ENCODE results near the gene CAMTA1. TPM values are rescaled to one million over a fixed set of nuclear protein-coding genes. Genes with fewer than 3 reads are reported as not detected.

The CAMTA1 gene
- total RNA-seq, 1 donor: 71.6 TPM

- Histone ChIP-seq H3K4me3 (ENCODE audit: low read length) (no peak overlapping the region), H3K9me3 (ENCODE audit: low read depth, low read length) (no peaks in the 10 kb centered on the region), H3K27me3 (ENCODE audit: insufficient read depth, low read length) (no peaks in the 10 kb centered on the region), H3K4me1 (ENCODE audit: insufficient read depth, low read length) (no peaks in the 10 kb centered on the region)
Observed at GRCh38 chr1:7611421-7612010, 826.3 kb downstream of the CAMTA1 start.

GRCh38 chr1:7613106-7613850, 828.0 kb downstream of the CAMTA1 start:
- Histone ChIP-seq H3K27me3 (ENCODE audit: insufficient read depth, low read length) (no peaks in the 10 kb centered on the region), H3K4me1 (ENCODE audit: insufficient read depth, low read length) (no peaks in the 10 kb centered on the region), H3K4me3 (ENCODE audit: low read length) (no peak overlapping the region), H3K9me3 (ENCODE audit: low read depth, low read length) (no peaks in the 10 kb centered on the region)

DNA sequence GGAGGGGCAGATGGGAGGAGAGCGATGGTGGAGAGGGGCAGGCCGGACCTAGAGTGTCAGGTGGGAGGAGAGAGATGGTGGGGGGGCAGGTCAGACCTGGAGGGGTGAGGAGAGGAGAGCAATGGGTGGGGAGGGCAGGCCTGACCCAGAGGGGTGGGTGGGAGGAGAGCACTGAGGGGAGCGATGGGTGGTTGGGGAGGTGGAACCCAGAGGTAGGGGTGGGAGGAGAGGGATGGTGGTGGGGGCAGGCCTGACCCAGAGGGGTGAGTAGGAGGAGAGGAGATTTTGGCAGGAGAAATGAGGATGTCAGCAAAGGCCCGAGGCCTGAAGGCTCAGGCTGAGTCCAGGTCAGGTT, 828.6 kb downstream of the CAMTA1 start:
- Histone ChIP-seq H3K9me3 (ENCODE audit: low read depth, low read length) (no peaks in the 10 kb centered on the region), H3K4me1 (ENCODE audit: insufficient read depth, low read length) (no peaks in the 10 kb centered on the region), H3K27me3 (ENCODE audit: insufficient read depth, low read length) (no peaks in the 10 kb centered on the region), H3K4me3 (ENCODE audit: low read length) (no peak overlapping the region)

DNA sequence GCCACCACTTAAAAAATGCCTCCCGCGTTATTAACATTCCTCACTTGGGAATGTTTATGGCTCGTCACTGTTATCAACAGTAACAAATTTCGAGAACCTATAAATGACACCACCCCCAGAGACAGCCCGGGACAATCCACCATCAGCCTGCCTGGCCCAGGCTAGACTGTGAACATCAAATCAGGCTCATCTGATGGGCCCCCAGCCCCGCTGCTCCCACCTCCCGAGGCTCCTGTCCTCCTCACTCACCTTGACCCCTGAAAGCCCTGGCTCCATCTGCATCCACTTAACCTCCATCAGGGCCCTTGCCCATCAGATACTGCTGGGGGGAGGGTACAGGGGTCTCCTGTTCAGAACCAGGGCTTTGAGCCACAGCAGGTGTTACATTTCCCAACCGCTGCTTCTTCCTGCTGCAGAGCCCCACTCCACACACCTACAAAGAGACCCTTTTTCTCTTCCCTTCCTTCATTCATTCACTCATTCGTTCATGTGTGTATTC, 829.4 kb downstream of the CAMTA1 start:
- Histone ChIP-seq H3K4me3 (ENCODE audit: low read length) (no peak overlapping the region), H3K9me3 (ENCODE audit: low read depth, low read length) (no peaks in the 10 kb centered on the region), H3K4me1 (ENCODE audit: insufficient read depth, low read length) (no peaks in the 10 kb centered on the region), H3K27me3 (ENCODE audit: insufficient read depth, low read length) (no peaks in the 10 kb centered on the region)

GRCh38 chr1:7615138-7615537, 829.9 kb downstream of the CAMTA1 start:
- Histone ChIP-seq H3K4me1 (ENCODE audit: insufficient read depth, low read length) (no peaks in the 10 kb centered on the region), H3K4me3 (ENCODE audit: low read length) (no peak overlapping the region), H3K27me3 (ENCODE audit: insufficient read depth, low read length) (no peaks in the 10 kb centered on the region), H3K9me3 (ENCODE audit: low read depth, low read length) (no peaks in the 10 kb centered on the region)

DNA sequence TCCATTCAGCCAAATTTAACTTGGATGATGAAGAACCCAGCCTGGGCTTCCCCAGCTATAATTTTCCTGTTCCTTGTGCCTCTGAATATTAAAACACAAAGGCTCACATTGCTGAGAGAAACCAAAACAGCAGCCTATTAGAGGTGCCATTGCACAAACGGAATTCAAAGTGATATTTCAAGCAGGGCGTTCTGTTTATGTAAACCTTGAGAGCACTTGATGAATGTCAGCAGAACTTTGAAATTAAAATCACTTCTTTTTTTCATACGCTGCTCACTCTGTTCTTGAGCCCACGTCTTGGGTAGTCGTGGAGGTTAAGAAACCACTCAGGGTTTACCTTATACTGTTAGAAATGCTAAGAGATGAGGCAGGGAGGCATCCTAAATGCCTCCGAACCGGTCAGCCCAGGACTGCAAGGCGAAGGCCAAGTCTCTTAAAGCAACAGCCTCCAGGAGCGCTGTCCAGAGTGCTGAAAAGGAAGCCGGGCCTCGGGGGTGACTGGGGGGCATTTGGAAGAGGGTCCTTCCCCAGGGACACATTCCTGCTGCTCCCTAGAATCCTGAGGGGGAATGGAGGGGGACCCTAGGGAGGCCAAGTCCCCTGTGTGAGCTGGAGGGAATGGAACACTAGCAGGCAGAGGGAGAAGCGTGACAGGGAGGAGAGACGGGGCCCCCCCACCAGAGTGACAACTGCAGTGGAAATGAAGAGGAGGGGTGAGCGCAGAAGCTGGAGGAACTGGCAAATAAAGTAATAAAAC, 831.0 kb downstream of the CAMTA1 start:
- H3K4me1 ChIP-seq (ENCODE audit: insufficient read depth, low read length): no peaks in the 10 kb centered on the region
- no peaks in the 10 kb centered on the region for H3K9me3 ChIP-seq (ENCODE audit: low read depth, low read length)
- H3K4me3 ChIP-seq (ENCODE audit: low read length): no peak overlapping the region
- H3K27me3 ChIP-seq (ENCODE audit: insufficient read depth, low read length): no peaks in the 10 kb centered on the region

GRCh38 chr1:7616953-7617352, 831.7 kb downstream of the CAMTA1 start:
- Histone ChIP-seq H3K27me3 (ENCODE audit: insufficient read depth, low read length) (no peaks in the 10 kb centered on the region), H3K9me3 (ENCODE audit: low read depth, low read length) (no peaks in the 10 kb centered on the region), H3K4me3 (ENCODE audit: low read length) (no peak overlapping the region), H3K4me1 (ENCODE audit: insufficient read depth, low read length) (no peaks in the 10 kb centered on the region)

GRCh38 chr1:7617826-7618225, 832.6 kb downstream of the CAMTA1 start:
- no peaks in the 10 kb centered on the region for H3K27me3 ChIP-seq (ENCODE audit: insufficient read depth, low read length)
- H3K4me3 ChIP-seq (ENCODE audit: low read length): no peak overlapping the region
- H3K4me1 ChIP-seq (ENCODE audit: insufficient read depth, low read length): no peaks in the 10 kb centered on the region

GRCh38 chr1:7620196-7620595, 834.9 kb downstream of the CAMTA1 start:
- Histone ChIP-seq H3K4me3 (ENCODE audit: low read length) (no peak overlapping the region), H3K9me3 (ENCODE audit: low read depth, low read length) (no peaks in the 10 kb centered on the region), H3K27me3 (ENCODE audit: insufficient read depth, low read length) (no peaks in the 10 kb centered on the region), H3K4me1 (ENCODE audit: insufficient read depth, low read length) (no peaks in the 10 kb centered on the region)

More at GRCh38 chr1:7617826-7618225, 832.6 kb downstream of the CAMTA1 start:
- H3K9me3 ChIP-seq (ENCODE audit: low read depth, low read length): no peaks in the 10 kb centered on the region

- Histone ChIP-seq H3K4me1 (ENCODE audit: insufficient read depth, low read length) (no peaks in the 10 kb centered on the region), H3K27me3 (ENCODE audit: insufficient read depth, low read length) (no peaks in the 10 kb centered on the region), H3K9me3 (ENCODE audit: low read depth, low read length) (no peaks in the 10 kb centered on the region), H3K4me3 (ENCODE audit: low read length) (no peak overlapping the region)
Observed at GRCh38 chr1:7621334-7622219, 836.3 kb downstream of the CAMTA1 start.

DNA sequence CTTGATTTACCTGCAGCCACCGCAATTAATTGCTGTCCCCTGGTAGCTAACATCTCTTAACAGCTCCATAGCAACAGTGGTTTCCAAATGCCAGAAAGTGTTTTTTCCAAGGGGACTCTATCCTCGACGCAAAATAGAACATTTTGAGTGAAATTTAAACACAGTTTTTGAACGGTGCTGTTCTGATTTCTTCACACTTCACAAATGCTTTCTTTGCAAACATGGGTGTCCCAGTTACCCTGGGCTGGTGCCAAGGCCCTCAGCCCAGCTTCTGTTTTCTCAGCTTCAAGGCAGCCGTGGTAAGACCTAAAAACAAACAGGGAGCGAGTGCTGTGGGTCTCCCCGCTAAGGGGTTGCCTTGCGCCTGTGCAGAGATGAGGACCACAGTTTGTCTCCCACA, 838.6 kb downstream of the CAMTA1 start:
- no peaks in the 10 kb centered on the region for H3K4me1 ChIP-seq (ENCODE audit: insufficient read depth, low read length)
- H3K27me3 ChIP-seq (ENCODE audit: insufficient read depth, low read length): no peaks in the 10 kb centered on the region
- H3K4me3 ChIP-seq (ENCODE audit: low read length): no peak overlapping the region
- H3K9me3 ChIP-seq (ENCODE audit: low read depth, low read length): no peaks in the 10 kb centered on the region

GRCh38 chr1:7624791-7625355, 839.6 kb downstream of the CAMTA1 start:
- Histone ChIP-seq H3K4me3 (ENCODE audit: low read length) (no peak overlapping the region), H3K4me1 (ENCODE audit: insufficient read depth, low read length) (no peaks in the 10 kb centered on the region), H3K27me3 (ENCODE audit: insufficient read depth, low read length) (no peaks in the 10 kb centered on the region), H3K9me3 (ENCODE audit: low read depth, low read length) (no peaks in the 10 kb centered on the region)

DNA sequence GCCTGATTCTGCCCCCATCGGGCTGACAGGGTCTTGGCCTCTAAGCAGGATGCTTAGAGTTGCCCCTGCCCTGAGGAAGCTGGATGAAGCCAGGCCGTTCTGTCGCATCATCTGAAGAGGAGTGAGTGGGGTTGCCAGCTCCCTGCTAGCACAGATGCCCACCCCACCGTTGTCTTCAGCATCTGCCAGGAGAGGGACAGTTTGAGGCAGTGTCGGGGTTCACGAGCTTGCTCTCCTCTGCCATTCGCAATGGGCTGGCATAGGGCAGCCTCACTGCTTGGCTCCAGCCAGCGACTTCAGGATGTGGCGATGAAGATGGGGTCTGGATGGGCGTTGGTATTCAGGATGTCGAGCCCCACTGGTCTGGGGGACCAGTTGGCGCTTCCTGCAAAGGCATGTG, 840.1 kb downstream of the CAMTA1 start:
- Histone ChIP-seq H3K4me3 (ENCODE audit: low read length) (no peak overlapping the region), H3K9me3 (ENCODE audit: low read depth, low read length) (no peaks in the 10 kb centered on the region), H3K27me3 (ENCODE audit: insufficient read depth, low read length) (no peaks in the 10 kb centered on the region), H3K4me1 (ENCODE audit: insufficient read depth, low read length) (no peaks in the 10 kb centered on the region)

- no peak overlapping the region for H3K4me3 ChIP-seq (ENCODE audit: low read length)
- H3K9me3 ChIP-seq (ENCODE audit: low read depth, low read length): no peaks in the 10 kb centered on the region
- no peaks in the 10 kb centered on the region for H3K27me3 ChIP-seq (ENCODE audit: insufficient read depth, low read length)
- H3K4me1 ChIP-seq (ENCODE audit: insufficient read depth, low read length): no peaks in the 10 kb centered on the region
Observed at GRCh38 chr1:7628273-7628672, 843.0 kb downstream of the CAMTA1 start.
